Stimulated activated CD4-positive, alpha-beta T cell treated with anti-CD3 and anti-CD28 coated beads, Interleukin-1b, Interleukin-23, amount 100 ng/mL, for 4 hours (primary cell): Measurements from ENCODE around the gene GARRE1.
A peak's percentile ranks its signal among the peaks of the same experiment; 100 is the strongest.
"Not testable (repeated sequence)": the region's sequence is repeated elsewhere in the genome, so short reads cannot be mapped to it uniquely, and the experiment has no call there.

Source experiments
- DNase-seq, 2 donors: peaks; one replicate each; pipeline ENCODE4 v3.0.0-alpha.2; 2020; ENCODE audit warnings: low read depth in 2 of 2

The GARRE1 gene

DNA sequence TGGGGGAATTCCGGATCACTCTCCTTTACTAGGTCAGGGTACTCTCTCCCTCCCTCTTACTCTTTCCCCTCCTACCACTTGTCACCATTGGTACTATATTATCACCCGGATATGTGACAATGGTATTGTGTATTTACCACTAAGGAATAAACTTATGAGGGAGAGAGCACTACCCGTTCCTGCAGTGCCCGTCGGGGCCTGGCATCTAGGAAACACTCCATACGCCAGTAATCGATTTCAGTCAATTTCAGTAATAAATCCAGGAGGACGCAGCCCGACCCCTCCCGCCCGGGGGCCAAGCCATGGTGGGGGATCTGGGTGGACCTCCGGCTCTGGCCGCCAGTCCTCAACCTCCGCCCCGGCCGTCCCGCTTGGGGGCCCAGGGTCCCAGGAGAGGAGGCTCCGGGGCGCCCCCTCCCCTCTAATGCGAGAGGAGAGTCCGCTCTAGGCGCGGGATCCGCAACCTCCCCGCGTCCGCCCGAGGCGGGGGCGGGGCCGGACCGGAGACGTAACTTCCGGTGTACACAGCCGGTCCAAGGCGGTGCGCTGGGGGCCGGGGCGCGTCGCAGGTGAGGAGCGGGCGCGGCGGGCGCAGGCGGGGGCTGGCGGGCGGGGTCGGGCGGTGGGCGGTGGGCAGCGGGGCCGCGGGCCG is at the start of gene GARRE1:
Gene GARRE1, plus strand, starts transcription at position 509 of the 652 bp plus-strand sequence. CDS start 45,920 bp downstream, outside the sequence.
- peak; percentile 64 to 87 for DNase-seq

DNA sequence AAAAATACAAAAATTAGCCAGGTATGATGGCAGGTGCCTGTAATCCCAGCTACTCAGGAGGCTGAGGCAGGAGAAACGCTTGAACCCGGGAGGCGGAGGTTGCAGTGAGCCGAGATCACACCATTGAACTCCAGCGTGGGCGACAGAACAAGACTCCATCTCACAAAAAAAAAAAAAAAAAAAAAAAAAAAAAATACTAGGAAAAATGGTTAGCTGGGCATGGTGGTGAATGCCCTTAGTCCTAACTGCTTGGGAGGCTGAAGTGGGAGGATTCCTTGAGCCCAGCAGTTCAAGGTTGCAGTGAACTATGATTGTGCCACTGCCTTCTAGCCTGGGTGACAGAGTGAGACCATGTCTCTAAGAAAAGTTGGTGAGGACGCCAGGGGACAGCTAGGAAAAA is 49.0 kb upstream of the GARRE1 start:
- DNase-seq = not testable (repeated sequence)

DNA sequence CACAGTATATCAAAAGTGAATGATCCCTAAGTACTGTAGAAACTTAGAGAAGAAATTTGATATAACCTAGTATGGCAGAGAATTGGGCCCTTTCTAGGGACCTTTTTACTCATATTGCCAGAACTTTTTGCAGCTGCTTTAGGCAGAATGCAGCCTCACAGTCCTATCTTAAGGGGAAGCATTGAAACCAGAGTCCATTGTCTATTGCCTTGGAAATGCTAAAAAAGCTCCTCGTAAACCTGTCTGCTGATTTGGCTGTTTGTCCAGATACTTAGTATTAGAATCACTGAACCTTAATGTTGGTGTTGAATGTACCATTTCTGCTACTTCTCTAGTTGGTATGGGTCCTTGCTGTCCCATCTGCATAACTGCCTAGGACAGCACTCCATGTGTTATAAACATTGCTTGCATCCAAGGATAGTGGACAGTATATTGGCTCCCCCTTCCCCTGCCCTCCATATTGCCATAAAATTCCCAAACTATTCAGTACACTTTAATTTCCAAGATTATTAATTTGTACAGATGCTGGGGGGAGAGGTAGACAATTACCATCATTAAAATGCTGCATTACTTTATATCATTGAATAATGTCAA is 46.0 kb upstream of the GARRE1 start:
- no peak for DNase-seq

GRCh38 chr19:34209726-34210125 is 44.6 kb upstream of the GARRE1 start:
- no peak for DNase-seq

DNA sequence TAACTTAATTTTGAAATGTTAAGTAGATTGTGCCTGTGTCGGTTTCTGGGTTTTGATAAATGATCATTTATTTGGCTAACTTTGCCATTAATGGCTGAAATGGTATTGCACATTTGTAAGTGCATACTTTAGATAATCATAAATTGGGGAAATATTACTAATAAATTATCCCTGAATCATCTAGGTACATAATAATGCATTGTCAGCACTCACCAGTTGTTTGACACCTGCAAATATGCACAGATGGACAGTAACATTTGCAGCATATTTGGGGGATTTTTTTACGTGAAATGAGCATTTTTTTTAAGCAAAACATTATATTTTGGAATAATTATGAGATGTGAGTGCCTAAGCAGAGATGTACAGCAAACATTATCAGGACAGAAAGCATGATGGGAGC is 41.1 kb upstream of the GARRE1 start:
- no peak for DNase-seq

GRCh38 chr19:34214040-34214439 is 40.3 kb upstream of the GARRE1 start:
- DNase-seq = no peak

DNA sequence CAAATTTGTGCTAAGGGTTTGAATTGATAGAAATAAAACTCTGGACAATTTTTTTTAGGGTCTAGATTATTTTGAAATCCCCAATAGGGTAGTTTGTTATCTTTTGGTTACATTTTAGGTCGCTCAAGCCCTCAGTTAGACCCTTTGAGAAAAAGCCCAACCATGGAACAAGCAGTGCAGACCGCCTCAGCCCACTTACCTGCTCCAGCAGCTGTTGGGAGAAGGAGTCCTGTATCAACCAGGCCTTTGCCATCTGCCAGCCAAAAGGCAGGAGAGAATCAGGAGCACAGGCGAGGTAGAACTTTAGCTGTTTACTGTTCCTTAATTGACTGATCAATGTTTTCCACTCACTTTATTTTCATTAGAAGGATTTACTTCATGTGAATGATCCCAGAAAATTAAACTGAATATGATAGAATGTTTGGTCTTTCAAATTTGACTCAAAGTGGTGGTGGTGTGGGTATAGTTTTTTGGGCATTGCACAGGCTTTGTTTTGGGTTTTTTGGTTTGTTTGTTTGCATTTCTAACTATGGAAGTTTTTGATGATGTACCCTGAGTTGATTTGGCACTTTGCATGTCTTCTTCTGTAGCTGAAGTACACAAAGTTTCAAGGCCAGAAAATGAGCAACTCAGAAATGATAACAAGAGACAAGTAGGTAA is 39.2 kb upstream of the GARRE1 start:
- DNase-seq = no peak

DNA sequence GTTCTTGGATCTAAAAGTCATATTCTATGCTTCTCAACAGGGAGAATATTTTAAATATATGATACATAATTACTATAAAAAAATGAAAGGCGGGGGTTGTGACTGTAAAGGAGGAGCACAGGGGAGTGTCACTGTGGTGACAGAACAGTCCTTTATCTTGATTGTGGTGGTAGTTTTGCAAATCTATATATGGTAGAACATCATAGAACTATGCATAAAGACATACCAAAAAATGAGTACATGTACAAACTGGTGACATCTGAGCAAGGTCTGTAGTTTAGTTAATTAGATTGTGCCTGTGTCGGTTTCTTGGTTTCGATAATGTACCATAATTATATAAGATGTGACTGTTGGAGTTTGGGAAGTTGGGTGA is 38.7 kb upstream of the GARRE1 start:
- DNase-seq = no peak

GRCh38 chr19:34216745-34217219 is 37.6 kb upstream of the GARRE1 start:
- DNase-seq = not testable (repeated sequence)

DNA sequence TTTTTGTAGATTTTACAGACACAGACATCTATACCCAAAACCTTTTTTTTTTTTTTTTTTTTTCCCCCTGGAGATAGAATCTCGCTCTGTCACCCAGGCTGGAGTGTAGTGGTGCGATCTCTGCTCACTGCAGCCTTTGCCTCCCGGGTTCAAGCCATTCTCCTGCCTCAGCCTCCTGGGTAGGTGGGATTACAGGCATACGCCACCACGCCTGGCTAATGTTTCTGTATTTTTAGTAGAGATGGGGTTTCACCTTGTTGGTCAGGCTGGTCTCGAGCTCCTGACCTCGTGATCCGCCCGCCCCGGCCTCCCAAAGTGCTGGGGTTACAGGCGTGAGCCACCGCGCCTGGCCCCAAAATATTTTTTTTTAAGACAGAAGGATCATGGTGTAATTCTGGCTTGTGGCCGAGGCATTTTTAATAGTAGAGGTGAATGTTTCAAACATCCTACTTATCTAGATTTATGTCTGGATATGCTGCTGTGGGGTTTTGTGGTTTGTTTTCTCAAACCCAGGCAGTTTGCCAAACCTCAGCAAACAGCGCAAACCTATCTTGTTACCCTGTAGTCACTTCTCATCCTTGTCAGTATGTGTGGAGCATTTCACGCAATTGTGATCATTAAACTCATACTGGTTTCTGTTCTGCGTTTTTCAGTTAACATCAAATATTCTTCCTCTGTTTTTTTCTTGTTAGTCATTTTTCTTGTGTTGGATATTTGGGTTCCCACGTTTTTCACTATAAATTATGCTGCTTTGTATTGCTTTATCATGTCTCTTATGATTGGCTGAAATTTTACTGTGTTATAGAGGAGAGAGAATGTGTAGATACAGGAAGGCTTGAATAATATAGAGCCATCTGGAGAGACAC is 36.2 kb upstream of the GARRE1 start:
- peak in 1 of 2 donors; percentile 48 for DNase-seq

GRCh38 chr19:34218818-34219164 is 35.6 kb upstream of the GARRE1 start:
- DNase-seq = no peak

DNA sequence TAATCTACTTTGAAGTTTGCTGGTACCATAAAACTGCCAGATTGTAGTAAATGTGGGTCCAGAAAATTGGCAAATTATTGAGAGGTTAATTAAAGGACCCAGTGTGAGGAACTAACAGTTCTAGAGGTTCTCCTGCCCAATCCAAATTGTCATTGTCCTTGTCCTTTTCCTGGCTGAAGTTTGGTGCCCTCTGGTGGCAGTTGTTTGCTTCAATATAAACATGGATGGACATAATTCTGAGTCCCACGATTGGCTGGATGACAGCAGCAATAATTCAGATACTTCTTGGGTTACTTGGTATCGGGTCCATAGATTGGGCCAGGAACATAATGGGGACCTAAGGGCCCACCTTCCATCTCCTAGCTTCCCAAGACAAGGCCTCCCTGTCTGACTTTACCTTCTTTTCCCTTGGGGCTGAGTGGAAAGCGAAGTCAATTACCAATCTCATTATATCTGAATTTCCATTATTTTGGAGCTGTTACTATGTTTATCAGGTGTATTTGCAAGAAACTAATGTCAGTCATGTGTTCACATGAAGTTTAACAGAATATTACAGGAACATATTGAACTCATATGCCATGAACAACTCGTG is 33.8 kb upstream of the GARRE1 start:
- DNase-seq = peak; percentile 41 to 47

DNA sequence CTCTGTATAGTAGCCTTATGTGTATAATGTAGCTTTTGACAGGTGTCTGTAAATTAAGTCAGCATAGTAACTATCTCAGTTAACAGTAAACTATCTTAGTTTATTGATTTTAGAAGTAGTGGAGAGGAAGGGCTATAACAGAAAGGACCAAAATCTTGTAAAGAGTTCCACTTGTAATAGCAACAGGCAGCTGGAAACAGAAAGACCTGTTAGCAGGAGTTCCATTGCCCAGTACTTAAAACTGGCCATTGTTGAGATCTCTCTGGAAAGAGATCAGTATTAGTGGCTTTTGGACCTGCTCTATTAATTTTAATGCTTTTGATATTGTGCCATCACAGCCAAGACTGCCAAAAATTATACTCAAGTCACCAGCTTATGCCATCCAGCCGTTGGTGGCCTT is 32.0 kb upstream of the GARRE1 start:
- no peak for DNase-seq

- no peak for DNase-seq
These were observed 29.2 kb upstream of the GARRE1 start for GRCh38 chr19:34224996-34225658.

DNA sequence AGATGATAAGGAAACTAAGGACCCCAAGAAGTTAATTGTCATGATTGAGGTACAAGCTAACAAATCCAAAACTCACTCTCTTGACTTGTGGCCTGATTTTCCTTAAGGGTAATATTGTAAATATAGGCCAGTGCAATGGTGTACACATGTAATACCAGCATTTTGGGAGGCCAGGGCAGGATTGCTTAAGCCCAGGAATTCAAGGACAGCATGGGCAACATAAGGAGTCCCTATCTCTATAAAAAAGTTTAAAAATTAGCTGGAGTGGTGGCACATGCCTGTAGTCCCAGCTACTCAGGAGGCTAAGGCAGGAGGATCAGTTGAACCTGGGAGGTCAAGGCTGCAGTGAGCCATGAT is 28.7 kb upstream of the GARRE1 start:
- no peak for DNase-seq

GRCh38 chr19:34226036-34226435 is 28.3 kb upstream of the GARRE1 start:
- no peak for DNase-seq

DNA sequence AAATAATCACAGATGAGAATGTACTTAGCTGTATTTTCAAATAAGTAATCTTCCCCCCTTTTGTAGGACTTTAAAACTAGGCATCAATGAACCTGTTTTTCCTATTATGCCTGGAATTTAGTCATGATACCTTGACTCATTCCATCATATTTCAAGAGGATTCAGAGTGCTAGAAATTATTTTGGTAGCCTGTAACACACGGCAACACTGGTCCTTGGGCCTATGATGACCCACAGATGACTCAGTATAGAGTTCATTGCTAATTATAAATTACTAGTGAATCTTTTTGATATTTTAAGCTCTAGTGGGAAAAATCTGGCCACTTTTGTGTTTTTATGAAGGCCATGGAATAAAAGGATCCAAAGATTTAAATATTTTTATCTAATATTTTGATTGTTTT is 26.0 kb upstream of the GARRE1 start:
- no peak for DNase-seq

DNA sequence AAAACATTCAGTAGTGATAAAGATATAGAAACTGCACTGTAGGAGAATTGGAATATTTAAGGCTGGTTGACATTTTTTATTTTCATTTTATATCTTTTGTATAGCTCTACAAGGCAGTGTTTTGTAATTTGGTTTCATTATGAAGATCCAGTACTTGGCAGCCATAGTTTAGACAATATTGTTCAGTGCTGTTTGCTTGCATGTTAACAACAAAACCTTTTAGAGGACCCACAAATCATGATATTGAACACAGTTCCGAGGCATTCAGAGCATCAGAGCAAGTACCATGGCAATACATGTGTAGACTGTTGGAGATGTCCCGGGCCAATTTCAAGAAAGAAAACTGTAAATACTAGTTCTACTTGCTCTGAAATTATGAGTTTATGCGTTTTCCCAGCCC is 25.6 kb upstream of the GARRE1 start:
- no peak for DNase-seq

- no peak for DNase-seq
These were observed 24.6 kb upstream of the GARRE1 start for GRCh38 chr19:34229721-34230120.

- no peak for DNase-seq
These were observed 23.5 kb upstream of the GARRE1 start for GRCh38 chr19:34230820-34231219.

GRCh38 chr19:34231439-34231838 is 22.9 kb upstream of the GARRE1 start:
- no peak for DNase-seq
